Stimulated activated CD4-positive, alpha-beta T cell treated with anti-CD3 and anti-CD28 coated beads, Interleukin-4, amount 100 ng/mL, for 24 hours (primary cell): Measurements from ENCODE around the gene SOX1.

ENCODE experiments used
- DNase-seq: peaks from one replicate; pipeline ENCODE4 v3.0.0-alpha.2; 2020

SOX1 gene

DNA sequence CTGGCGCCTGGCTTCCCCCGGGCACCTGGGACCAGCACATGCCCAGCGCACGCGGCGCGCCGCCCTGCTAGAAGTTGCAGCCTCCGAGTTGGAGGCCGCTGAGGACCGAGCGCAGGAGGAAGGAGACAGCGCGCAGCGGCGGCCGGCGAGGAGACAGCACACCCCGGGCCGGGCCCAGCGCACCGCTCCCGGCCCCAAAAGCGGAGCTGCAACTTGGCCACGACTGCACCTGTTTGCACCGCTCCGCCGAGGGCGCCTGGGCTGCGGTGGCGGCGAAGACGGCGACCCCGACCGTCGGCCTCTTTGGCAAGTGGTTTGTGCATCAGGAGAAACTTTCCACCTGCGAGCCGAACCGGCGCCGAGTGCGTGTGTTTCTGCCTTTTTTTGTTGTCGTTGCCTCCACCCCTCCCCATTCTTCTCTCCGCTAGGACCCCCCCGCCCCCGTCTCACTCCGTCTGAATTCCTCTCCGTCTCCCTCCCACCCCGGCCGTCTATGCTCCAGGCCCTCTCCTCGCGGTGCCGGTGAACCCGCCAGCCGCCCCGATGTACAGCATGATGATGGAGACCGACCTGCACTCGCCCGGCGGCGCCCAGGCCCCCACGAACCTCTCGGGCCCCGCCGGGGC, at the start of gene SOX1:
Gene SOX1 (plus strand): TSS at position 34 of the 626 bp plus-strand sequence. CDS start 510 bp downstream, at position 544.
- no peak for DNase-seq

DNA sequence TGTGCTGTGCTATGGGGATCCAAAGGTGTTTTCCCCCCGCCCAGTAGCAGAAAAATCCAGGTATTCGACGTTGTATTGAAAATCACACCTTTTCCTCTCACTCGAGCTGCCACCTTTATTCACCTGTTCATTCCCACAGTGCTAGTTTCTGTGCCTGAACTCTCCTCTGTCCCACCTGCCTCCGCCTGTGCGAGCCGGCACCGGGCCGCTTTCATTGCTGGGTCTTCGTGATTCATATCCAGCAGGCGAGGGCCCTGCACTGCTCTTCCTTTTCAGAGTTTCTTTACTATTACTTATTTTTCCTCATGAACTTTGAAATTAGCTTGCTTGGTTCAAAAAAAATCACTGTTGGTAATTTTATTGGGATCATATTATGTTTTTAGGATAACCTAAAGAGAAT, 42.4 kb upstream of the SOX1 start:
- no peak for DNase-seq

GRCh38 chr13:112027250-112027649, 39.7 kb upstream of the SOX1 start:
- no peak for DNase-seq

DNA sequence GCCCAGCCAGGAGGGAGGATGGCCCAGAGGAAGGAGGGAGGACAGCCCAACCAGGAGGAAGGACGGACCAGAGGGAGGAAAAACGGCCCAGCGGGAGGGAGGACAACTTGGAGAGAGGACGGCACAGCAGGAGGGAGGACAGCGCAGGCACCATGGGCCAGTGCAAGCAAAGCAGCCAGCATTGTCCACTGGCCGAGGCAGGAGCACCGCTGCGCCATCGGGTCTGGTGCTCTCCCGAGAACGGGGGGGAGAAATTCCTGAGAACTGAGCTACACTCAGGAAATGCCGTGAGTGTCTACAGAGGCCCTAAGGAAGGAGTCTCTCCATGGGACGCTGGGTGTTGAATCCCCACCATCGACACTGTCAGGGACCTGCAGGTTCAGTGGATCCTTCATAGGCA, 38.5 kb upstream of the SOX1 start:
- no peak for DNase-seq

- DNase-seq = no peak
Measured at GRCh38 chr13:112029143-112029542, 37.8 kb upstream of the SOX1 start.

- no peak for DNase-seq
Measured at GRCh38 chr13:112032186-112032993, 34.6 kb upstream of the SOX1 start.

DNA sequence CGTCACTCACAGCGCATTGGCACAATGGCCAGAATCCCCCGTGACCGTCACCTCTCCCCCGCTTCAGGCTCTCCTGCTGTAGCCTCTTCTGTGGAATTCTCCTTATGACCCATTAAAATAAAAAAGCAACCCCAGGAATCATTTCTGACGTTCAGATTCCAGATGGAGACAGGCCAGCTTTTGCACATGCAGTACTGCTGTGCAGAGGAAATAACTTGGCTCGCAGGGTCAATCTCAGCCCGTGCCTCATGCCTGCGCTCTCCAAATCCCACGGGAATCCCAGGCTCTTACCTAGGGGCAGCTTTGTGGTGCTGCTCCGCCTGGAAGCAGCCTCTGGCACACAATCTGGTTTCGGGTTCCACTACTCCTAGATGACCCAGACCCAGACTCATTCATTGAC, 32.7 kb upstream of the SOX1 start:
- DNase-seq = no peak

- no peak for DNase-seq
Measured at GRCh38 chr13:112034846-112035245, 32.1 kb upstream of the SOX1 start.

- DNase-seq = no peak
Measured at GRCh38 chr13:112042496-112042895, 24.5 kb upstream of the SOX1 start.

- DNase-seq = no peak
Measured at GRCh38 chr13:112052213-112052612, 14.7 kb upstream of the SOX1 start.

GRCh38 chr13:112053167-112053743, 13.7 kb upstream of the SOX1 start:
- DNase-seq = no peak

DNA sequence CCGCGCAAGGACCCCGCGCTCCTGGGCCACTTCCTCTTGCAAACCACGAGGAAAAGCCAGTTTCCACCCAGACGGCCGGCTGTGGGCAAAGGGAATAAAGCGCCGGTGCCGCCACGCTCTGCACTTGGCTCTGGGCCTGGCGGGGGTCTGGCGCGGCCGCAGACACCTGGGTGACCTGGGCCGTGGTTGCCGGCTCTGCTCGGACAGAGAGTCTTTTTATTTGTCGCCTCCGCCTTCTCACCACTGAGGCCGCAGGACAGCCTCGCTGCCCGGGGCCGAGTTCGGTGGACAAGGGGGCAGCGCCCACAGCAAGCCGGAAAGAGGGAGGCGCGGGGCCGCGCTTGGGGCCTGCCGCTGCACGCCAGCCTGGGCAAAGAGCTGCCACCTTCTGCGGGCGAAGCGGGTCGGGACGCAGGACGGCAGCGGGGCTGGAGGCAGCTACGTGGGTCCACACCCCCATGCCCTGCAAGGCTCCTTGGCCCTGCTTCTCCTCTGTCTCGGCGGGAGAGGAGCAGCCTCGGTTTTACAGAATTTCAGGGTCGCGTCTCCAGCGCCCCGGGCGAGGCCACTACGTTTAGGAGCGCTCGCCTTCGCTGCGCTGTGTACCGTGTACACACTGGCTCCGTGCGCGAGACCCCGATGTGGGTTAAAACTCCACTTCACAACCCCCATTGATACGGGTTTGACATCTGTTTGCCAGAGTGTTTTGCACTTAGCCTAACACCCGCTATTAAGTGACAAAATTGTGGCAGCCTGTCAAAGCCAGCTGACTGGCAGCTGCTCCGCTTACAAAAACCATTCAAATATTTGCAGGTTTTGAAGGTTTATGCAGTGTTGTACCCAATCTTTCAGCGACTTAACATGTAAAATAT, 13.0 kb upstream of the SOX1 start:
- DNase-seq = no peak

GRCh38 chr13:112054616-112055015, 12.3 kb upstream of the SOX1 start:
- DNase-seq = no peak

DNA sequence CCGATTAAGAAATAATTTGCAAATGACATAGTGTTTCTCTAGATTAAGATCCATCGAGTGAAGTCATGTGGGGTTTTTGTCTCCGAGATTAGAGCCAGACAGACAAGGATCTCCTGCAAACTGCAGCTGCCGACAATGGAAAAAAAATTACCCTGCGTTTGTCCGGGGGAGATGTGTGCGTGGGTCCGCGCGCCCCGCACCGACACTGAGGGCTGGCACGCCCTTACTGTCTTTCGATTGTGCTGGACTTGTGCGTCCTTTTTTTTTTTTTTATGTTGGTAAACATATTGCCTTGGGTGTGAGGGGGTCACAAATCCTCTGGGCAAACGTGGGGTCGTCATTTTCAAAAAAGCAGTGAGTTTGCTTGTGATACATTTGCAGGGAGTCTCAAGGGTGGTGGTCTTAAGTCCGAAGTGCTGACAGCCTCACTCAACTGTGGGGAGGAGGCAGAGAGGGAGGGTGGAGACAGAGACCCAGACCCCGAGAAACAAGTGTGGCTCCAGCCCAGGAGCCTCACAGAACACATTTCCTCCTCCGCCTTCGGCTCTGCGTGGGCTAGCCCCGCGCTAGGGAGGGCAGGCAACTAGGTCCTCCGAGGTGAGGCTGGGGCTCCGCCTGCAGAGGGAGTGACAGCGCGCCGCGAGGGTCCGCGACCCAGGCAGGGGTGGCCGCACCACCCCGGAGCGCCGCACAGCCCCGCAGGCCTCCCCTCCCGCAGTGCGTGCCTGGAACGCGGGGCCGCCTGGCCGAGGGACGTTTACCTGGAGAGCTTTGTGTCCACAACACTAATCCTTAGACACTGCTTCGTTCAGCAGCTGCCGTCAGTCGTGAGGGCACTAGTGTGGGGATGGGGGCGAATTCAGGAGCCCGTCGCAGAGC, 11.7 kb upstream of the SOX1 start:
- no peak for DNase-seq

DNA sequence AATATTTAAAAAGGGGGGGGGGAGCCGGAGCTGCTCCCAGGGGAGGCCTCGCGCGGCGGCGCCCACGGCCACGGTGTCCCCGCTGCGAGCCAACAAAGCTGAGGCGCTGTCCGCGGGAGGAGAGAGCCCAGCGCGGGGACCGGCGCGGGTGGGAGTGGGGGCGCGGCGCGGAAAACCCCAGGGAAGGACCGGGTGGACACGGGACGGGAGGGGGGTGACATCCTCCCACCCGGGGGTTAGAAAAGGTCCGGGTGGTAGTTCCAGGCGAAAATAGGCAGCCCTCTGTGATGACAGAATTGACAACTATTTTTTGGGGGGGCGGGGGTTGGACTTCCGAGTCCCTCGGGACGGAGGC, 11.1 kb upstream of the SOX1 start:
- DNase-seq = no peak

GRCh38 chr13:112056284-112056727, 10.6 kb upstream of the SOX1 start:
- DNase-seq = no peak

- DNase-seq = no peak
Measured at GRCh38 chr13:112056739-112057438, 10.1 kb upstream of the SOX1 start.

- no peak for DNase-seq
Measured at GRCh38 chr13:112057439-112057735, 9.6 kb upstream of the SOX1 start.

- no peak for DNase-seq
Measured at GRCh38 chr13:112057736-112058518, 9.0 kb upstream of the SOX1 start.

DNA sequence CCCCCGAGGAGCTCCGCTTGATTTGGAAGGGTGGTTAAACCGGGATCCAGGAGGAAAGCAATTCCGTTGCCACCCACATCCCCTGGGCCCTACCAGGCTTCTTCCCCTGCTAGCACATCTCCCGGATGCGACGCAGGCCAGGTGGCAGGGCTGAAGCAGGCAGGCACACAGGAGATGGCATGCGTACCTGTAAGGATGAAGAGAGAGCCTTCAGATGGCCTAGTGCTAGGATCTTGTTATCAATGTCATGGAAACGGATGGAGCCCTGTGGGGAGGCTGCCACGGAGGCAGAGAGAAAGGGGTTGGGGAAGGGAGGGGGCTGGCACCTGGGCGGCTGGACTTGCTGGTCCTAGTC, 8.5 kb upstream of the SOX1 start:
- DNase-seq = no peak

DNA sequence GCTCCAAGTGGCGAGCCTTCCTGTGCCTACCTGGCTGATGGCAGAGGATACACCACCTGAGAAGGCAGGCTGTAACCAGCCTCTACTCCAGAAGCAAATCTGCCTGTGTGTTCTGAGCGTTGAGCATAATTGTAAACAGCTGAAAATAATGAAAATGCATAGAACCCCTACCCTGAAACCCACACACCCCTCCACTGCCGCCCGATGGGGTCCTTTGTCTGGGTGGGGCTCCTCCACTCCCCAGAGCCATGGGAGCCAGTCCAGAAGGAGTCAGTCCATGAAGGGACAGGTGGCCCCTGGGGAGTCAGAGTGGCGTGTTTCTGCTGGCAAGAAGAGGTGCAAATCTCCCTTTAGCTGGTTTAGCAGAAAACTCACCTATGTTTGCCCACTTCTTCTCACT, 8.0 kb upstream of the SOX1 start:
- DNase-seq = no peak
